ENCODE data around the gene TMEM231.

GRCh38 chr16:75488322-75488721 is 67.7 kb downstream of the TMEM231 start:
- no peak for TF ChIP-seq EZH2 (IDR thresholded peaks at IDR 0.05; ENCODE audit: borderline replicate concordance, low read length)
- TF ChIP-seq CTCF (IDR thresholded peaks at IDR 0.05; ENCODE audit: low read length): no peak
